ENCODE results near the gene FHIT.

GRCh38 chr3:60932170-60932569, 319.1 kb downstream of the FHIT start:
- TF ChIP-seq CTCF (IDR thresholded peaks at IDR 0.05) (no peak), POLR2A (IDR thresholded peaks at IDR 0.05) (no peak)

Measured in Peyer's patch (tissue), 4 donors.